ENCODE results near the gene DIP2C.

DNA sequence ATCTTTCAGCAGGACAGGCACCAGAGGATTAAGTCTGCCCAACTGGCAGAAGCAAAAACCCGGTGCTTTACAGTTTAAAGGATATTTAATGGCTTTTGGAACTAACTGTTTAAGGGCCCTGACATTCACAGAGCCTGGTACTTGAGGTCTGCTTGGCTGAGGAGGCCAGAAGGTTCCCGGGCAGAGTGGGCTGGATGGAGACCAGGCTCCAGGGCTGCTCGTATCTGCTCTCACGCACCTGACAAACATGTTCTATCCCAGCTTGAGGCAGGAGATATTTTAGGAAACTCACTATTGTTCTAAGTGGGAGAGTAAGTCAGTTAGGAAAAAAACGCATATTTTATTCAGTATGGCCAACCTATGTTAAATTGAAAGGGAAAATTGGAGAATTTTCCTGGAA is 410.8 kb downstream of the DIP2C start:
- TF ChIP-seq, protein P1, sequence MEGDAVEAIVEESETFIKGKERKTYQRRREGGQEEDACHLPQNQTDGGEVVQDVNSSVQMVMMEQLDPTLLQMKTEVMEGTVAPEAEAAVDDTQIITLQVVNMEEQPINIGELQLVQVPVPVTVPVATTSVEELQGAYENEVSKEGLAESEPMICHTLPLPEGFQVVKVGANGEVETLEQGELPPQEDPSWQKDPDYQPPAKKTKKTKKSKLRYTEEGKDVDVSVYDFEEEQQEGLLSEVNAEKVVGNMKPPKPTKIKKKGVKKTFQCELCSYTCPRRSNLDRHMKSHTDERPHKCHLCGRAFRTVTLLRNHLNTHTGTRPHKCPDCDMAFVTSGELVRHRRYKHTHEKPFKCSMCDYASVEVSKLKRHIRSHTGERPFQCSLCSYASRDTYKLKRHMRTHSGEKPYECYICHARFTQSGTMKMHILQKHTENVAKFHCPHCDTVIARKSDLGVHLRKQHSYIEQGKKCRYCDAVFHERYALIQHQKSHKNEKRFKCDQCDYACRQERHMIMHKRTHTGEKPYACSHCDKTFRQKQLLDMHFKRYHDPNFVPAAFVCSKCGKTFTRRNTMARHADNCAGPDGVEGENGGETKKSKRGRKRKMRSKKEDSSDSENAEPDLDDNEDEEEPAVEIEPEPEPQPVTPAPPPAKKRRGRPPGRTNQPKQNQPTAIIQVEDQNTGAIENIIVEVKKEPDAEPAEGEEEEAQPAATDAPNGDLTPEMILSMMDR (IDR thresholded peaks at IDR 0.05): no peak
- no peak for TF ChIP-seq POLR2A (IDR thresholded peaks at IDR 0.05)
